Stimulated activated CD4-positive, alpha-beta T cell treated with anti-CD3 and anti-CD28 coated beads, TNF-alpha, amount 100 ng/mL, for 4 hours (primary cell): ENCODE measurements around the gene IFNA4.
"Not testable (repeated sequence)": the region's sequence is repeated elsewhere in the genome, so short reads cannot be mapped to it uniquely, and the experiment has no call there.

ENCODE experiments used
- DNase-seq, 3 experiments: peaks; one replicate each; pipeline ENCODE4 v3.0.0-alpha.2; 2020; ENCODE audit warnings: low read depth in 3 of 3

IFNA4 gene

GRCh38 chr9:21166560-21166959 lies 20.8 kb downstream of the IFNA4 start, which contains the start of gene IFNA21:
IFNA21 (minus strand) TSS chr9:21166660; CDS start chr9:21166612, 48 bp downstream.
- not testable (repeated sequence) for DNase-seq

- no peak for DNase-seq
Observed at GRCh38 chr9:21165516-21165915, 21.9 kb downstream of the IFNA4 start.

- DNase-seq: no peak
Observed at GRCh38 chr9:21160178-21160577, 27.2 kb downstream of the IFNA4 start.

GRCh38 chr9:21155501-21155900 lies 31.9 kb downstream of the IFNA4 start:
- no peak for DNase-seq

DNA sequence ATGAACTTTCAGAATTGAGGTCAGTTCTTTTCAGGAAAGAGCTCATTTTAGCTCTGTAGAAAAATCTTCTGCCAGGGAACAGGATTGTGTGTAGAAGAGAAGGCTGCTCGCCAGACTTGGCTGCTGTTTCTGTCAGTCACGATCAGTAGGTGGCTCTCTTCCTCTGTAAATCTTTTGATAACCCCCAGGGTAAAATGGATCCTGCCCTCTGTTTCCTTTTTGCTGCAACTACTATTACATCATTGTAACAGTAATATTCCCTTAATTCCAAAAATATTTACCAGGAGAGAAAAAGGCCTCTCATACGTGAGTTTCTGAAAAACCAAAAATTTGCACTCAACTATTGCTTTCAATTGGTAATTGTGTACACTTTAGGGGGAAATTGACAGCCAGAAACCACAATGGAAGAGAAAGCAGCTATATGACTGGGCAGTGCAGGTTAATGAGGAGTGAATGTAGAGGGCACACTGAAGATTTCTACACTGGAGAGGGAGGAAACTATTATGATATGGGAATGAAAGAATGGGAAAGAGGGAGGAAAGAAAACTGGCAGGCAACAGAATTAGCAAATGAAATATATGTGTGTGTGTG lies 33.3 kb downstream of the IFNA4 start:
- DNase-seq: no peak

DNA sequence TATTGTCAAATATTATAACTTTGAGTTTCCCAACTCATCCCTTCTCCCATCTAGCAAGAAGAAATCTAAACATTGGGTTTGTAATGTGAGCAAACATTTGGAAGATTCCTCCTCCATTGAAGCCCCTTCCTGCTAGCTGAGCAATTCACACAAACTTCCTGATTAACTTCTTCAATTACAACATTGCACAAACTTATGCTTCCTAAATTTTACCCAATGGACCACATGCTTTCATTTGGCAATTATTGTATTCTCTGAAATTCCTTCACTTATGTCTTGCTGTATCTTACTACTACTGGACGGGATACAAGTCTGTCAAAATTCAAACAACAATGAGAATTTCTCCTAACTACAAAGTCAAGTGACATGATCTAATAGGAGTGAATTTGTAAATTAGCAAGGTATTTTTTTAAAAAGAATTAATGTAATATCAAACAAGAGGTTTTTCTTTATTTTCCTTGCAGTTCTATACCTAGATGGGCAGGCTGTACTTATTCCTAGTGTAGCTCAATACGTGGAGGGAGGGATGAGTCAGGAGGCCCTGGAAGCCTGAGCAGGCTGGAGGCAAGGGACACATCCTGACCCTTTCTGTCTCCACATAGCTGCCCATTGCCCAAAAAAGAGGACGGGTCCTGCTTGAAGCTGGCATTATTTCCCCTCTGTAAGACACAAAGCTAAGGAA lies 33.9 kb downstream of the IFNA4 start:
- no peak for DNase-seq

- DNase-seq: no peak
Observed at GRCh38 chr9:21144603-21145002, 42.8 kb downstream of the IFNA4 start.

GRCh38 chr9:21141427-21141882 lies 45.9 kb downstream of the IFNA4 start, which contains the start of gene IFNW1:
IFNW1 (minus strand) TSS chr9:21141832; CDS start chr9:21141570, 262 bp downstream.
- DNase-seq: no peak

DNA sequence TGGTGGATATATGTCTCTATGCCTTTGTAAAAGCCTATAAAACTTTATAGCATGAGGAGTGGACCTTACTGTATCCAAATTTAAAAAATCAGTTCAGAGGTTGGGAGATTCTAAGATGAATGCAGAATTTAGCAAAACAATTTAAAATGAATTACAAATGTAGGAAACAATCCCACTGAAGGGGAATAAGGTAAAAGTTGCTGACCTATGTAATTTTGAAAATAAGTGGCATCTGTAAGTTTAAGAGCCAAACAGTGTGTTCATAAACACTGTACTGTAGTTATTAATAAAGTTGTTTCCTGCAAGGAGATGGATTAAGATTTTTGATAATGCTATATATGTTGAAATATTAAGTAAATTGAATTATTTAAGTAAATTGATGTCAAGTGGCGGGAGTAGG lies 50.4 kb downstream of the IFNA4 start:
- DNase-seq: no peak
